ENCODE measurements around the gene KCNH1. TPM values are rescaled to one million over a fixed set of nuclear protein-coding genes. Genes with fewer than 3 reads are reported as not detected.

Gene KCNH1
- total RNA-seq, 1 donor from 2014 or later, result 15.5 TPM

- no peak for FAIRE-seq
- peaks cover 5% of the 10 kb centered on the region for H3K9me3 Mint-ChIP-seq (ENCODE audit: unreplicated experiment)
Observed at GRCh38 chr1:210876275-210876674, 257.7 kb downstream of the KCNH1 start.

GRCh38 chr1:210866532-210866931 lies 267.4 kb downstream of the KCNH1 start:
- DNase-seq (ENCODE audit: low read depth) (peak; percentile 16), FAIRE-seq (no peak)
- H3K4me3 Mint-ChIP-seq (ENCODE audit: unreplicated experiment), result no peak overlapping the region
- peaks cover 8% of the 10 kb centered on the region for H3K36me3 Mint-ChIP-seq (ENCODE audit: low read depth, unreplicated experiment)
- no peak overlapping the region for H3K4me2 ChIP-seq (ENCODE audit: low read length)
- no peaks in the 10 kb centered on the region for H3K27me3 ChIP-seq (ENCODE audit: insufficient read depth, low read length)
- peaks cover 5% of the 10 kb centered on the region for H3K4me1 Mint-ChIP-seq (ENCODE audit: low read depth, unreplicated experiment)
- H4K20me1 ChIP-seq (ENCODE audit: insufficient read depth, low read length), result no peaks in the 10 kb centered on the region
- H3K27me3 Mint-ChIP-seq (ENCODE audit: low read depth, unreplicated experiment), result peaks cover 6% of the 10 kb centered on the region
- H3K9ac ChIP-seq (ENCODE audit: low read length), result no peak overlapping the region
- no peaks in the 10 kb centered on the region for H3K79me2 ChIP-seq (ENCODE audit: insufficient read depth, low read length)
- no peaks in the 10 kb centered on the region for H3K36me3 ChIP-seq (ENCODE audit: insufficient read depth, low read length)
- no peaks in the 10 kb centered on the region for H3K9me3 ChIP-seq (ENCODE audit: insufficient read depth, low read depth, low read length)
- H3K4me1 ChIP-seq (ENCODE audit: insufficient read depth, low read length), result no peaks in the 10 kb centered on the region
- TF ChIP-seq CTCF (IDR thresholded peaks at IDR 0.05; ENCODE audit: insufficient read depth, low read depth, low read length) (no peak), EZH2 (IDR thresholded peaks at IDR 0.05; ENCODE audit: insufficient read depth, low read length) (no peak)
- H3K4me3 ChIP-seq (ENCODE audit: insufficient read depth, low read depth, low read length), result no peak overlapping the region
- peaks cover 12% of the 10 kb centered on the region for H3K9me3 Mint-ChIP-seq (ENCODE audit: unreplicated experiment)
- H3K27ac ChIP-seq (ENCODE audit: low read depth, low read length), result no peak overlapping the region
- H2AFZ ChIP-seq (ENCODE audit: low read depth, low read length), result no peak overlapping the region
- no peak overlapping the region for H3K27ac Mint-ChIP-seq (ENCODE audit: unreplicated experiment)

More at GRCh38 chr1:210876275-210876674, 257.7 kb downstream of the KCNH1 start:
- peaks cover 7% of the 10 kb centered on the region for H3K4me1 Mint-ChIP-seq (ENCODE audit: low read depth, unreplicated experiment)
- no peak overlapping the region for H3K27ac Mint-ChIP-seq (ENCODE audit: unreplicated experiment)
- H3K27me3 ChIP-seq (ENCODE audit: insufficient read depth, low read length), result no peaks in the 10 kb centered on the region
- no peaks in the 10 kb centered on the region for H3K9me3 ChIP-seq (ENCODE audit: insufficient read depth, low read depth, low read length)
- peaks cover 2% of the 10 kb centered on the region for H3K36me3 Mint-ChIP-seq (ENCODE audit: low read depth, unreplicated experiment)
- no peak overlapping the region for H3K27ac ChIP-seq (ENCODE audit: low read depth, low read length)
- H3K36me3 ChIP-seq (ENCODE audit: insufficient read depth, low read length), result no peaks in the 10 kb centered on the region
- H4K20me1 ChIP-seq (ENCODE audit: insufficient read depth, low read length), result no peaks in the 10 kb centered on the region
- no peak overlapping the region for H3K9ac ChIP-seq (ENCODE audit: low read length)
- no peak for TF ChIP-seq CTCF (IDR thresholded peaks at IDR 0.05; ENCODE audit: insufficient read depth, low read depth, low read length)
- TF ChIP-seq EZH2 (IDR thresholded peaks at IDR 0.05; ENCODE audit: insufficient read depth, low read length), result no peak
- H3K4me3 ChIP-seq (ENCODE audit: insufficient read depth, low read depth, low read length), result no peak overlapping the region
- H3K4me3 Mint-ChIP-seq (ENCODE audit: unreplicated experiment), result no peak overlapping the region
- DNase-seq (ENCODE audit: low read depth), result no peak
- no peak overlapping the region for H2AFZ ChIP-seq (ENCODE audit: low read depth, low read length)
- no peaks in the 10 kb centered on the region for H3K27me3 Mint-ChIP-seq (ENCODE audit: low read depth, unreplicated experiment)
- H3K4me2 ChIP-seq (ENCODE audit: low read length), result no peak overlapping the region
- no peaks in the 10 kb centered on the region for H3K4me1 ChIP-seq (ENCODE audit: insufficient read depth, low read length)
- no peaks in the 10 kb centered on the region for H3K79me2 ChIP-seq (ENCODE audit: insufficient read depth, low read length)

- Histone ChIP-seq H3K4me1 (ENCODE audit: insufficient read depth, low read length) (peaks cover 4% of the 10 kb centered on the region), H4K20me1 (ENCODE audit: insufficient read depth, low read length) (no peaks in the 10 kb centered on the region), H3K4me2 (ENCODE audit: low read length) (no peak overlapping the region), H3K79me2 (ENCODE audit: insufficient read depth, low read length) (no peaks in the 10 kb centered on the region), H3K27me3 (ENCODE audit: insufficient read depth, low read length) (no peaks in the 10 kb centered on the region), H3K9me3 (ENCODE audit: insufficient read depth, low read depth, low read length) (no peaks in the 10 kb centered on the region), H3K4me3 (ENCODE audit: insufficient read depth, low read depth, low read length) (no peak overlapping the region), H3K27ac (ENCODE audit: low read depth, low read length) (no peak overlapping the region), H3K36me3 (ENCODE audit: insufficient read depth, low read length) (no peaks in the 10 kb centered on the region), H2AFZ (ENCODE audit: low read depth, low read length) (no peak overlapping the region), H3K9ac (ENCODE audit: low read length) (no peak overlapping the region)
- Mint-ChIP-seq H3K9me3 (ENCODE audit: unreplicated experiment) (no peaks in the 10 kb centered on the region), H3K27me3 (ENCODE audit: low read depth, unreplicated experiment) (peaks cover 5% of the 10 kb centered on the region), H3K4me1 (ENCODE audit: low read depth, unreplicated experiment) (peaks cover 13% of the 10 kb centered on the region), H3K4me3 (ENCODE audit: unreplicated experiment) (no peak overlapping the region), H3K27ac (ENCODE audit: unreplicated experiment) (peak overlapping the region; percentile 44), H3K36me3 (ENCODE audit: low read depth, unreplicated experiment) (peaks cover 7% of the 10 kb centered on the region)
- DNase-seq (ENCODE audit: low read depth), result peak; percentile 14
- FAIRE-seq, result no peak
- TF ChIP-seq CTCF (IDR thresholded peaks at IDR 0.05; ENCODE audit: insufficient read depth, low read depth, low read length), result no peak
Observed at GRCh38 chr1:210857705-210858104, 276.2 kb downstream of the KCNH1 start.

All from astrocyte (in vitro differentiated cells and primary cell).